Astrocyte of the cerebellum (primary cell): Measurements from ENCODE around the gene ZSCAN12.

Experiments used
- DNase-seq: peaks from one replicate; pipeline ENCODE4 v3.0.0-alpha.2; 2011; ENCODE audit warnings: low read depth
- H3K4me3 ChIP-seq: 2 replicates; pipeline ENCODE4 v1.5.1; 2011; ENCODE audit warnings: mild to moderate bottlenecking, low read depth, low read length, moderate library complexity
- CTCF ChIP-seq: IDR thresholded peaks from 2 replicates; pipeline ENCODE4 v1.5.1; 2012; ENCODE audit warnings: low read length, low read depth, moderate library complexity, mild to moderate bottlenecking; ENCODE audit errors: missing control alignments
- in situ Hi-C: cut with HindIII; loops from 2 replicates; pipeline ENCODE4 v1.10.0; 2017; ENCODE audit warnings: low sequenced_read_pairs

Gene ZSCAN12

GRCh38 chr6:28380381-28380780 is 19.2 kb downstream of the ZSCAN12 start:
- TF ChIP-seq CTCF: no peak
- in situ Hi-C loops: loop anchor here (5.0 kb wide), 1 partner anchor 238 kb away; the partner anchor contains the start of gene ZKSCAN8

GRCh38 chr6:28378644-28379043 is 20.9 kb downstream of the ZSCAN12 start:
- TF ChIP-seq CTCF: no peak
- in situ Hi-C loops: no loop called here
- no peak overlapping the region for H3K4me3 ChIP-seq
- no peak for DNase-seq

More at GRCh38 chr6:28380381-28380780, 19.2 kb downstream of the ZSCAN12 start:
- no peak for DNase-seq
- no peak overlapping the region for H3K4me3 ChIP-seq

GRCh38 chr6:28377879-28378278 is 21.7 kb downstream of the ZSCAN12 start:
- DNase-seq: no peak
- in situ Hi-C loops: no loop called here

GRCh38 chr6:28373925-28374324 is 25.6 kb downstream of the ZSCAN12 start:
- in situ Hi-C loops: no loop called here

More at GRCh38 chr6:28377879-28378278, 21.7 kb downstream of the ZSCAN12 start:
- TF ChIP-seq CTCF: no peak
- H3K4me3 ChIP-seq: no peak overlapping the region

GRCh38 chr6:28371706-28372451 is 27.7 kb downstream of the ZSCAN12 start:
- no peak for DNase-seq
- no peak overlapping the region for H3K4me3 ChIP-seq
- in situ Hi-C loops: no loop called here
- no peak for TF ChIP-seq CTCF

More at GRCh38 chr6:28373925-28374324, 25.6 kb downstream of the ZSCAN12 start:
- DNase-seq: no peak
- no peak overlapping the region for H3K4me3 ChIP-seq
- no peak for TF ChIP-seq CTCF

- no peak overlapping the region for H3K4me3 ChIP-seq
- in situ Hi-C loops: no loop called here
- TF ChIP-seq CTCF: no peak
- no peak for DNase-seq
Observed at GRCh38 chr6:28371280-28371679, 28.3 kb downstream of the ZSCAN12 start.
